Esophagus squamous epithelium (tissue), 5 donors: ENCODE measurements around the gene SCARB2. TPM values are rescaled to one million over a fixed set of nuclear protein-coding genes. Genes with fewer than 3 reads are reported as not detected.

Source experiments
- DNase-seq: peaks from one replicate; lab custom pipeline; 2025; lab: John Stamatoyannopoulos, UW
- H3K27ac ChIP-seq, 4 donors: fragments of 200-600 bp; sonication (generic); one replicate each; pipeline ENCODE4 v1.5.1; 2016 to 2019; ENCODE audit warnings: mild to moderate bottlenecking in 1 of 4
- H3K27me3 ChIP-seq, 4 donors: fragments of 200-600 bp; sonication (generic); 1 replicate in 3 of 4; 2 replicates in 1 of 4; pipeline versions ENCODE4 v1.5.1 to v1.6.0; 2017 to 2021; ENCODE audit warnings: antibody characterized with exemption in 1 of 4
- H3K36me3 ChIP-seq, 3 donors: fragments of 200-600 bp; sonication (generic); one replicate each; pipeline ENCODE4 v1.5.1; 2016 to 2019
- H3K4me1 ChIP-seq, 3 donors: fragments of 200-600 bp; sonication (generic); one replicate each; pipeline ENCODE4 v1.5.1; 2017 to 2019
- H3K4me3 ChIP-seq, 4 donors: fragments of 200-600 bp; sonication (generic); 1 replicate in 3 of 4; 2 replicates in 1 of 4; pipeline ENCODE4 v1.5.1; 2016 to 2019; ENCODE audit warnings: mild to moderate bottlenecking in 2 of 4, moderate library complexity in 1 of 4
- H3K9me3 ChIP-seq, 3 donors: fragments of 200-600 bp; sonication (generic); one replicate each; pipeline ENCODE4 v1.5.1; 2016 to 2019
- POLR2A ChIP-seq, 4 donors: fragments of 450-650 bp; IDR thresholded peaks; one replicate each; pipeline ENCODE4 v1.6.1; 2017; ENCODE audit warnings: antibody characterized with exemption in 4 of 4, mild to moderate bottlenecking in 4 of 4, moderate library complexity in 3 of 4
- WGBS, 2 donors: methylation state at CpG; one replicate each; pipeline ENCODE4 v1.1.5; 2018; 5-methylcytosine and 5-hydroxymethylcytosine counted together
- intact Hi-C: fragments of 100-400 bp; cut with DNase I; formaldehyde crosslinking; loops from one replicate; pipeline ENCODE4 v1.15.0; 2022
- total RNA-seq, 4 donors: library from RNA; depleted of rRNA; stranded (reverse); fragments of >200 nt; gene quantifications; one replicate each; pipeline ENCODE4 v1.1.0, GENCODE V29; 2016
- TF ChIP-seq, protein P1 (sequence below), 6 experiments: fragments of 450-650 bp in 4 of 6; fragments of 200-600 bp in 2 of 6; sonication (generic) in 2 of 6; IDR thresholded peaks; one replicate each; pipeline ENCODE4 v1.5.1; 2016 to 2019; ENCODE audit warnings: antibody characterized with exemption in 6 of 6, mild to moderate bottlenecking in 4 of 6, moderate library complexity in 4 of 6
- donor health status: DM: yes; HTN: yes; CAD: no.

The SCARB2 gene
- total RNA-seq, 4 donors from 2014 or later, result 50.3 to 91.2 (median 72.8) TPM

DNA sequence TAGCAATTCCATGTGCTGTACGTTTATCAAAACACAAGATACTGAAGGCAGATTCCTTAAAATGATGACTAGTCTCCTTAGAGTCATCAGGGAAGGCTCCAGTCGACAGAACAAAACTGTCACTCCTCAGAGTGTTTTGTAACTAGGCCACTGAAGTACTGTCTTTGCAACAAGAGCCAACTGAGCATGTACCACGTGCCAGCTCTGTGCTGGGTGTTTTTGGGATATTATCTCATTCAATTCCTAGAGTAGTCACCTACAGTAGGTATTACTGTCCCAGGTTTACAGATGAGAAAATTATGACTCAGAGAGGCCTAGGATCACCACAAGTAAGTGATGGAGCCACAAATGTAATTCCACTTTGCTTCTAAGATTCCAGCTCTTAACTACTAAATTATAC is 47.1 kb downstream of the SCARB2 start:
- WGBS, 2 donors, result 92 to 93% methylated on average over 3 of the region's 3 CpGs
- Histone ChIP-seq H3K4me1 (no peaks in the 10 kb centered on the region), H3K4me3 (no peak overlapping the region), H3K36me3 (peaks cover 13 to 100% (median 52%) of the 10 kb centered on the region in 3 donors), H3K27ac (no peak overlapping the region), H3K9me3 (no peaks in the 10 kb centered on the region), H3K27me3 (no peaks in the 10 kb centered on the region)
- no peak for TF ChIP-seq POLR2A (IDR thresholded peaks at IDR 0.05)
- TF ChIP-seq, protein P1, sequence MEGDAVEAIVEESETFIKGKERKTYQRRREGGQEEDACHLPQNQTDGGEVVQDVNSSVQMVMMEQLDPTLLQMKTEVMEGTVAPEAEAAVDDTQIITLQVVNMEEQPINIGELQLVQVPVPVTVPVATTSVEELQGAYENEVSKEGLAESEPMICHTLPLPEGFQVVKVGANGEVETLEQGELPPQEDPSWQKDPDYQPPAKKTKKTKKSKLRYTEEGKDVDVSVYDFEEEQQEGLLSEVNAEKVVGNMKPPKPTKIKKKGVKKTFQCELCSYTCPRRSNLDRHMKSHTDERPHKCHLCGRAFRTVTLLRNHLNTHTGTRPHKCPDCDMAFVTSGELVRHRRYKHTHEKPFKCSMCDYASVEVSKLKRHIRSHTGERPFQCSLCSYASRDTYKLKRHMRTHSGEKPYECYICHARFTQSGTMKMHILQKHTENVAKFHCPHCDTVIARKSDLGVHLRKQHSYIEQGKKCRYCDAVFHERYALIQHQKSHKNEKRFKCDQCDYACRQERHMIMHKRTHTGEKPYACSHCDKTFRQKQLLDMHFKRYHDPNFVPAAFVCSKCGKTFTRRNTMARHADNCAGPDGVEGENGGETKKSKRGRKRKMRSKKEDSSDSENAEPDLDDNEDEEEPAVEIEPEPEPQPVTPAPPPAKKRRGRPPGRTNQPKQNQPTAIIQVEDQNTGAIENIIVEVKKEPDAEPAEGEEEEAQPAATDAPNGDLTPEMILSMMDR (IDR thresholded peaks at IDR 0.05), result no peak
- intact Hi-C loops, result no loop called here
- no peak for DNase-seq

DNA sequence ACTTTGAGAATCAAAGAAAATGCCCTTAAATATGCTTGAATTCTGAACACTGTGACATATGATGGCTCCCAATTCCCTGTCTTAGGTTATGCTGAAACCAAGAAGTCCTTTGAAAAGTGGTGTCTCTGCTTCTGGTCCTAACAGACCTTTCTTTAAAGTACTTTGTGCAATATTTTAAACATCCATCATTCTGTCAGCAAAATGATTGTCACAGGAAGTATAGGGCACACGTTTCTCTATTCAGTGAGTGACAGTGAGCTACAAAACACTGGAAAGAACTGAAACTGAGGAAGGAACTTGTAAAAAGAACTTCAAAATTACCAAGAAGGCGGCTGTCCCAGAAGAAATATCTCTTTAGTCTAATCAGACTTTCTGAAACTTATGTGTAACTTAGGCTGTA is 53.3 kb downstream of the SCARB2 start:
- Histone ChIP-seq H3K4me1 (no peaks in the 10 kb centered on the region), H3K9me3 (no peaks in the 10 kb centered on the region), H3K27me3 (no peaks in the 10 kb centered on the region), H3K36me3 (peaks cover 15 to 71% (median 30%) of the 10 kb centered on the region in 3 donors), H3K27ac (no peak overlapping the region), H3K4me3 (no peak overlapping the region)
- WGBS, 2 donors, result 38 to 40% methylated on average over 2 of the region's 2 CpGs
- DNase-seq, result no peak
- intact Hi-C loops, result no loop called here
- TF ChIP-seq, protein P1 (IDR thresholded peaks at IDR 0.05), result no peak
- TF ChIP-seq POLR2A (IDR thresholded peaks at IDR 0.05), result no peak

DNA sequence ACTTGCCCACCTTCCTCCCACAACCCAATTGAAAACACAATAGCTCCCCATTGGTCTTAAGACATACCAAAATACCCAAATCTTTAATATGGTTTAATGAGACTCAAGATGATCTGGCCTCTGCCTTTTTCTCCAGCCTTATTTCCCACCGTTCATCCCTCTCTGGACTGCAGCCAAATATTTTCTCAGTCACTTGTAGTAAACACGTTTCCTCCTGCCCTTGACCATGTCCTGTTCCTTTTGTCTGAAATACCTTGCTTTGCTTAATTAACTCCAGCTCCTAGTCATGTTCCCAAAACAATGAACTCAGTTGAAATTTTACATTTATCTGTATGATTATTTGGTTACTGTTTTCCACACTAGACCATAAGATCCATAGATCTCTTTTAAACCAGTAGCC is 57.0 kb downstream of the SCARB2 start:
- no peak overlapping the region for H3K27ac ChIP-seq
- no peak overlapping the region for H3K4me3 ChIP-seq
- intact Hi-C loops, result no loop called here
- DNase-seq, result no peak
- H3K9me3 ChIP-seq, result no peaks in the 10 kb centered on the region
- H3K4me1 ChIP-seq, result no peaks in the 10 kb centered on the region
- 0 to 2% methylated on average over 2 of the region's 2 CpGs for WGBS, 2 donors
- H3K27me3 ChIP-seq, result no peaks in the 10 kb centered on the region
- no peak for TF ChIP-seq POLR2A (IDR thresholded peaks at IDR 0.05)
- TF ChIP-seq, protein P1 (IDR thresholded peaks at IDR 0.05), result no peak
- H3K36me3 ChIP-seq, result peaks cover 8 to 33% (median 9%) of the 10 kb centered on the region in 3 donors

DNA sequence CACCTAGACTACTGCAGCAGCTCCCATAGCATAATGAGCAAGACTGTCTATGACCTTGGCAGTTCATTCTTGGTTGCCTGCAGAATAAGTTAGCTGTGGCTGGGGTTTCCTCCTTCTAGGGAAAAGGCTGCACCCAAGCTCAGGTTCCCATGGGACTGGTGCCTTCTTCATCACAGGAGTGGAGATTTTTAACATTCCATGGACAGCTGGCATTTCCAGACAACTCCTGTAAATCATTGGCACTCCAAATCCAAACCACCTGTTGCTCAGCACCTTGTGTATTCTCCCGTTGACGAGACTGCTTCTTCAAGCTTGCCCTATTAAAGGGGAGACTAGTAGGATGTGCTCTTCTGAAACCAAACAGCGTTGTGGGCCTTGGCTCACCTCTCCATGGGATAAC is 57.6 kb downstream of the SCARB2 start:
- Histone ChIP-seq H3K4me3 (no peak overlapping the region), H3K9me3 (no peaks in the 10 kb centered on the region), H3K27me3 (no peaks in the 10 kb centered on the region), H3K4me1 (no peaks in the 10 kb centered on the region), H3K27ac (no peak overlapping the region), H3K36me3 (peaks cover 4 to 27% (median 6%) of the 10 kb centered on the region in 3 donors)
- intact Hi-C loops, result no loop called here
- WGBS, 2 donors, result 91 to 100% methylated on average over 3 of the region's 3 CpGs
- no peak for DNase-seq
- TF ChIP-seq, protein P1 (IDR thresholded peaks at IDR 0.05), result no peak
- TF ChIP-seq POLR2A (IDR thresholded peaks at IDR 0.05), result no peak

DNA sequence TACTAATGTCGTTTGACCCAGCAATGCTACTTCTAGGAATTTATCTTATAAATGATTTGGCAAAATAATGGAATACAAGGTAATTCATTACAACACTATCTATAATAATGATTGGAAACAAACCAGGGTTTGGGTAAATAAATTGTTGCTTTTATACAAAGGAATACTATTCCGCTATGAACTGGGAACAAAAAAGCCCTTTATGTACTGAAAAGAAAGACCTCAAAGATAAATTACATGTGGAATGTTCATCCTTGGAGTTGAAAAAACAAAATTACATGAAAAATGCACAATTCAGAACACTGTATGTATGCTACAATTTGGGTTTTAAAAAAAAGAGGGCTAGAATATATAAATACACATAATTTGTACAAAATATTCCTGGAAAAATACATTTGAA is 60.3 kb downstream of the SCARB2 start:
- H3K27me3 ChIP-seq, result no peaks in the 10 kb centered on the region
- H3K9me3 ChIP-seq, result no peaks in the 10 kb centered on the region
- no peak overlapping the region for H3K27ac ChIP-seq
- DNase-seq, result no peak
- intact Hi-C loops, result no loop called here
- H3K4me3 ChIP-seq, result no peak overlapping the region
- TF ChIP-seq POLR2A (IDR thresholded peaks at IDR 0.05), result no peak
- TF ChIP-seq, protein P1 (IDR thresholded peaks at IDR 0.05), result no peak
- peaks cover 0 to 12% (median 0%) of the 10 kb centered on the region in 3 donors for H3K4me1 ChIP-seq
- H3K36me3 ChIP-seq, result peaks cover 0 to under 1% (median 0%) of the 10 kb centered on the region in 3 donors
- 78 to 79% methylated on average over 2 of the region's 2 CpGs for WGBS, 2 donors
